Measurements from ENCODE around the gene TFDP2.
A peak's percentile ranks its signal among the peaks of the same experiment; 100 is the strongest.

TFDP2 gene

DNA sequence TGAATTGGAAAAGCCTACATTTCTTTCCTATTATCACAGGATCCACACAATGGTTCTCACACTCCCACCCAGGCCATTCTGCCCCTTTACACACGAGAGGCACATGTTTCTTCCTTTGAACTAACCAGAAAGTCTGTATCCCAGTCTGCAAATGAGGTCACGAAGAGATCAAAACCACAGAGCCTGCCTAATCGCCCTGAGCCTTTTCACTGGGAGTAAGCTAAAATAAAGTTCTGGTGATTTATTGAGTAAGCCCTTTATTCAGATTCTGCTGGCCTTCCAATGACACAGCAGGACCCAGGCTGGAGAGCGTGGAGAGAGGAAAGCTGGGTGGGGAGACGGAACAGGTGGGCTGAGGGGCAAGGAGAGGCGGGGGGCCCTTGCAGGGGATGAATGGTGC is 194.2 kb downstream of the TFDP2 start:
- in situ Hi-C loops (cut with HindIII; ENCODE audit: low pct_unique_long_range_greater_than_20kb, low sequenced_read_pairs): no loop called here
- DNase-seq (ENCODE audit: low read depth in 1 of 2, low spot score in 1 of 2): no peak
- no peak for TF ChIP-seq JUND (IDR thresholded peaks at IDR 0.05; ENCODE audit: low read depth)

DNA sequence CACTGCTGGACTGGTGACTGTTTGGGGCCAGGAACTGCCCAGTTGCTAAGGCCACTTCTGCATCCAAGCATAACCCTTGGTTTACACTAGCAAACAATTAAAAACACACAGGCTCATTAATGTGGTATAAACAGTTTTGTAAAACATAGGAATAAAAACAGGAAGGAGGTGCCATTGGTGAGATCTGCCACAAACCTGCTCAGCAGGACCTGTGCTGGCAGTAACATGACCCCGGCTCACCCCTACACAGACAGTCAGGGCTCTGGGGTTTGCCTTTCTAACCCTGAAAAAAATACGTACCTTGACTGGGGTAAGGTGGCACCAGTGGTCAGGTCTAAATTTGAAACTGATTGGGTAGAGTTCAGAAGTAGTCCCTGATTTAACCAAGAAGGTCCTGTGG is 196.7 kb downstream of the TFDP2 start:
- DNase-seq (ENCODE audit: low read depth in 1 of 2, low spot score in 1 of 2): no peak
- in situ Hi-C loops (cut with HindIII; ENCODE audit: low pct_unique_long_range_greater_than_20kb, low sequenced_read_pairs): no loop called here
- no peak for TF ChIP-seq JUND (IDR thresholded peaks at IDR 0.05; ENCODE audit: low read depth)

DNA sequence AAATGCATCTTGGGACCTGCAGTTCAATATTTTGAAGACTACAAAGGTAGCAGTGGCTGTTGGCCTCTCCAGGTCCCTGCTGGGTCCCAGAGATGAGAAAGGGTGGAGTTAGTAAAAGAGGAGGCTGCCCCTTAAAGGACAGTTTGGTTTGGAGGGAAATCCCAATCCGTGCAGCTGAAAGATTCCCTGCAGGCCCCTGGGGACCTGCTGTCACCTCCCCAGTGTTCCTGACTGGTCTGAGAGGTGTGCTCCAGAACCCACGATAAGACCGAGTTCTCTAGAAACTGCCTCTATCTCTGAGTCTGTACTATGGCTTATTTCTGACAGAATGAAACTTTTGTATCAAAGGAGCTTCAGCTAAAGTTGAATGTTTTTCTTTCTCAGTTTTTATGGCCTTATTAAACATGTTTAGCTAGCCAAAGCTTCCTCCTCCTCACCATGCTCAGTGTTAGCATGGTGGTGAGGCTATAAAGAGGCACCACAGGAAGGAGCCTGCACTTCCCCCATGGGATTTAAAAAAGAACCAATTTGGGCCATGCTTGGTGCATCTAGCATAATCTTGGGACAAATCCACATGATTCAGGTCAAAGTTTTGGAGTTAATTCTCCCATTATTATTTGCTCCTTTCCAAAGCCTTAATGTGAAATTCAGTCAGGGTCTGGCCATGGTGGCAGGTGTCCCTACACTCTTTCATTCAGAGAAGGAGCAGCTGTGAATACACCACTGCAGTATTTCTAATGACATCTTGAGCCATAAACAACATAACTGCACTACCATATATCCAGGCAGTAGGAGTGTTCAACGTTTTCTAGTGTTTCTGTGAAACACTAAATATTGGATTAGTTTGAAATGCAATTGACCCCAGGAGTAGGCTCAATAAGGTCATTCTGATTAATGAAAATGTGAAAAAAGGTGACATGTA is 198.5 kb downstream of the TFDP2 start:
- DNase-seq (ENCODE audit: low read depth in 1 of 2, low spot score in 1 of 2): no peak
- in situ Hi-C loops (cut with HindIII; ENCODE audit: low pct_unique_long_range_greater_than_20kb, low sequenced_read_pairs): no loop called here
- TF ChIP-seq JUND (IDR thresholded peaks at IDR 0.05; ENCODE audit: low read depth): no peak

DNA sequence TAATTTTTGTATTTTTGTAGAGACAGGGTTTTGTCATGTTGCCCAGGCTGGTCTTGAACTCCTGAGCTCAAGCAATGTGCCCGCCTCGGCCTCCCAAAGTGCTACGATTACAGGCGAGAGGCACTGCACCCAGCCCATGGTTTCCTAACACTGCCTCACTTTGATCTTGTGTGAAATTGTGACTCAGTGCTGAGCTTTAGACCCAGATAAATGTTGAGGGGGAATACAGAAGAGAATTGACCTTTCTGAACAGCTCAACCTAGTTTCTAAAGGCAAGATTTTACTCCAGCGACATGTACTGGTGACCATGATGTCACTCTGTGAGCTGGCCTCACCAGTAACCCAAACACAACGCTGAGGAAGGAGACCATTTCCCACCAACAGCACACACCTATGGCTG is 199.4 kb downstream of the TFDP2 start:
- DNase-seq (ENCODE audit: low read depth in 1 of 2, low spot score in 1 of 2): no peak
- TF ChIP-seq JUND (IDR thresholded peaks at IDR 0.05; ENCODE audit: low read depth): no peak
- in situ Hi-C loops (cut with HindIII; ENCODE audit: low pct_unique_long_range_greater_than_20kb, low sequenced_read_pairs): no loop called here

DNA sequence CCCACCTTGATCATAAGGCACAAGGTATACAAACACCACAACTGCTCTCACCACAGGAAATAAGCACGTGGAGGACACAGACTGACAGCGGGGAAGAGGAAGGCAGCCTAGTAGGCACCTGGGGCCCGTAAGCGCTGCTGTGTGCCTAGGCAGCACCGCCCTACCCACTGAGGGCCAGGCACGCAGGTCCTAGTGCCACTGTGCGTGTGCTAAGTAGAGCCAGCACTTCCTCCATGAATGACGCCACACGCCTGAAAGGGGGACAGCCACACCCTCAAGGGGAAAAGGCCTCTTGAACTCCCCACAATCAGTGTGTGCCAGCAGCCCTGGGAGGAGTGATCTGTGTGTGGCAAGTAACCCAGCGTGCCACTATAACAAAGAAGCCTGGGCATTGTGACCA is 199.9 kb downstream of the TFDP2 start:
- DNase-seq (ENCODE audit: low read depth in 1 of 2, low spot score in 1 of 2): no peak
- in situ Hi-C loops (cut with HindIII; ENCODE audit: low pct_unique_long_range_greater_than_20kb, low sequenced_read_pairs): no loop called here

DNA sequence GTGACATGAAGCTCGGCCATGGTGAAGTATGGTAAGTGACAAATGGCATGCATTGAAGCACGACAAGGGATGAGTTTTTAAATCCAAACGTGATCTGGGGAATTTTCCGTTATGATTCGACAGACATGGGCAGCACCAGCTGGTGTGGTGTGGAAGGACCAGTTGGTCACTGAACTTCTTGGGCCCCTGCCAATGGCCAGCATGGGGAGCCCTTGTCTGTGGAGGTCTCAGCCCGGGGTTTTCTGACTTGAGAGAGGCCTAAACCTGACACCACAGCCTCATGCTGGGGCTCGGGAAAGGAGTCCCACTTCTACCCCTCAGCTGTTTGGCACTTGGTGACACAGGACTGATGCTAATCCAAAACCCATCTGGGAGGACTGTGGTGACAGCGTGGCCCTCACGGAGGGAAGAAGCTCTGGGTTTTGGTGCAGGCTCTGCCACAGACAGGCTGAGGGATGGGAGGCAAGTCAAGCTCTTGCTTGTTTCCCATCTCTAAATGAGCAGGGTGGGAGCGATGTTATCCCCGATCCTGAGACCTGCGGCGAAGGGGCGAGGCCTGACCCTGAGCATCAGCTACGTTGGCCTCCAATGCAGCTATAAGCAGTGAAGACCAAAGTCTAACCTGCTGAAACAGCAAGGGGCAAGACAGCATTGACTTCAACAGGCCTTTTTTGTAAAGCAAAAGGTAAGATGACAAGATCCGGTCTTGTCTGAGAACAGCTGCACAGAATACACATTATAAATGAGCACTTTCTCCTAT is 203.4 kb downstream of the TFDP2 start:
- TF ChIP-seq JUND (IDR thresholded peaks at IDR 0.05; ENCODE audit: low read depth): no peak
- in situ Hi-C loops (cut with HindIII; ENCODE audit: low pct_unique_long_range_greater_than_20kb, low sequenced_read_pairs): no loop called here
- DNase-seq (ENCODE audit: low read depth in 1 of 2, low spot score in 1 of 2): no peak

More for the DNA sequence above, 199.9 kb downstream of the TFDP2 start:
- no peak for TF ChIP-seq JUND (IDR thresholded peaks at IDR 0.05; ENCODE audit: low read depth)

DNA sequence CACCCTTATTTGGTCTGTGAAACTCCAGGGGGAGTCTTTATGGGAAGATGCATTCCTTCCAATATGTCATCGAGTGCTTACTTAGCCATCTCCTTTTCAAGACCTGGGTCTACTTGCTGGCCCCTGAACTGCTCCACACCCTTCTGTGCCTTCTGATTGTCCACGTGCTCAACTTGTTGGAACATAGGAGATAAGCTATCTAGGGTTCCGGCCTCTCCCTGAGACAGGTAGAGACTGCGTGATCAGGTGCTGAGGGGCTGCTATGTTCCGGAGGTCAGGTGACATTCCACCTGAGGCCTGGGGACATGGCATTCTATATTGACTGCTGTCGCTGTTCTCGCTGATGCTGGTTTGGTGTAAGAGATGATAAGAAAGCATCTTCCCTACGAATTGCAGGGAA is 207.3 kb downstream of the TFDP2 start:
- no peak for DNase-seq (ENCODE audit: low read depth in 1 of 2, low spot score in 1 of 2)
- in situ Hi-C loops (cut with HindIII; ENCODE audit: low pct_unique_long_range_greater_than_20kb, low sequenced_read_pairs): no loop called here

DNA sequence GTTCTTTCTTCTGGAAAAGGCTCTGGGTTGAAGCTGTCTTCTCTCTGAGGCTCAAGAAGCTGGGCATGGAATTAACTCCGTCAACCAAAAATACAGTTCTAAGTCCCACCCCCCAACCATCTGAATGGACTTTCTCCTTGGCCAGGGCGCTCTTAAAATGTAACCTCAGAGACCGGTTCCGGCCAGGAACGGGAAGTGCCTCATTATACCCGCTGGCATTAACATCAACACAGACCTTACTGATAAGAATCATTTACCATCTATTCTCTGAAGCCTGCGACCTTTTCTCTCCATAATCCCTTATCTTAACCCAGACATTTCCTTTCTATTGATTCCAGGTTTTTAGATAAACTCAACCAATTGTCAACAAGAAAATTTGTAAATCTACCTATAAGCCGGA is 208.3 kb downstream of the TFDP2 start:
- DNase-seq (ENCODE audit: low read depth in 1 of 2, low spot score in 1 of 2): no peak
- no peak for TF ChIP-seq JUND (IDR thresholded peaks at IDR 0.05; ENCODE audit: low read depth)
- in situ Hi-C loops (cut with HindIII; ENCODE audit: low pct_unique_long_range_greater_than_20kb, low sequenced_read_pairs): no loop called here

More for the DNA sequence above, 207.3 kb downstream of the TFDP2 start:
- TF ChIP-seq JUND (IDR thresholded peaks at IDR 0.05; ENCODE audit: low read depth): no peak

DNA sequence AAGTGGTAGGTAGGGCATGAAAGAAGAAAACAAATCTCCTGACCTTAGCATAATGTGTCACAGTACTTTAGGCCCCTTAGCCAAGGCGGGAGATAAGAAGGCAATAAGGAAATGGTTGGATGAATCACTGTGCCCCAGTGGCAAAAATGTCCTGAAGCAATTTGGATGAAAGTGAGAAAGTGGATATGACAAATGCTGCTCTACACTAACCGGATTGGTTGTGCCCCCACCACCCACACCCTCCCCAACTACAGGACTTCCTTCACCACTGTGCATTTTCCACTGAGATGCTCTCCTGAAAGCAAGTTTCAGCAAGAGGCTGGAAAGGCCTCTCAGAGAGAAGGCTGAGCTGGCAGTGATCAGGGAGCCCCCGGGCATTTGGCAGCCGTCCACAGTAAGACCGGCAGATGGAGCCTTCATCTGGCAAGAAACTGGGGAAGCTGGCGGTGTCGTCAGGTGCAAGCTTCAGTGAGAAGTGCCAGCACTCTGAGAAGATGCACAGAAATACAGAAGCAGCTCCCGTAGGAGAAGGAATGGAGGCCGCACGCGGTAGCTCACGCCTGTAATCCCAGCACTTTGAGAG is 209.1 kb downstream of the TFDP2 start:
- TF ChIP-seq JUND (IDR thresholded peaks at IDR 0.05; ENCODE audit: low read depth): no peak
- peak; percentile 41 to 74 for DNase-seq (ENCODE audit: low read depth in 1 of 2, low spot score in 1 of 2)
- in situ Hi-C loops (cut with HindIII; ENCODE audit: low pct_unique_long_range_greater_than_20kb, low sequenced_read_pairs): no loop called here

DNA sequence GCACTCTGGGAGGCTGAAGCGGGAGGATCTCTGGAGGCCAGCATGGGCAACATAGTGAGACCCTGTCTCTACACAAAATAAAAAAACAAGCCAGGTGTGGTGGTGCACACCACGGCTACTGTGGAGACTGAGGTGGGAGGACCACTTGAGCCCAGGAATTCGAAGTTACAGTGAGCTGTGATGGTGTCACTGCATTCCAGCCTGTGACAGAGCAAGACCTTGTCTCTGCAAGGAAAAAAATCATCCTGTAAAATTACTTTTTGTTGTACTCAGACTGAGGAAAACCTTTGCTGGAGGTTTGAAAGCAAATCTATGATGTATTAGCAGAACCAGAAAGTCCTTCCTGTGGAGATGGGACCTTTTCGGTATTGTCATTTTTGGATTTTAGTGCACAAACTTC is 209.6 kb downstream of the TFDP2 start:
- TF ChIP-seq JUND (IDR thresholded peaks at IDR 0.05; ENCODE audit: low read depth): no peak
- in situ Hi-C loops (cut with HindIII; ENCODE audit: low pct_unique_long_range_greater_than_20kb, low sequenced_read_pairs): no loop called here
- no peak for DNase-seq (ENCODE audit: low read depth in 1 of 2, low spot score in 1 of 2)

DNA sequence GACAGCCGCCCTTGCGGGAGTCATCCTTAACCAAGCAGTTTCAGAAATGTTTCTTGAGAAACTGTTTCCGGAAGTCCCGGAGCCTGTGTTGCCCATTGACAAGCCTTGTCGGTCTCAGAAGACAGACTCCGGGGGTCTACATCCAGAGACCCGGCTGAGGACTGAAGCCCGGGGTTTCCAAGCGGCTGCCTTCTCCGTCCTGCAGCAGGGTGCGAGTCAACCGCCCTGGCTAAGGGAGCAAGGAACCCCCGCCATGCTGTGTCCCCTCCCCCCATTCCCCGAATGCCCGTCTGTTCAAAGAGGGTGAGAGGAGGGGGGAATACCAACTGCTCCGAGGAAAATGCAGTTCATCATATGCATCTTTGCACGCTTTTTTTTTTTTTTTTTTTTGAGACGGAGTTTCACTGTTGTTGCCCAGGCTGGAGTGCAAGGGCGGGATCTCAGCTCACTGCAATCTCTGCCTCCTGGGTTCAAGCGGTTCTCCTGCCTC is 211.3 kb downstream of the TFDP2 start:
- in situ Hi-C loops (cut with HindIII; ENCODE audit: low pct_unique_long_range_greater_than_20kb, low sequenced_read_pairs): no loop called here
- no peak for DNase-seq (ENCODE audit: low read depth in 1 of 2, low spot score in 1 of 2)
- TF ChIP-seq JUND (IDR thresholded peaks at IDR 0.05; ENCODE audit: low read depth): no peak

DNA sequence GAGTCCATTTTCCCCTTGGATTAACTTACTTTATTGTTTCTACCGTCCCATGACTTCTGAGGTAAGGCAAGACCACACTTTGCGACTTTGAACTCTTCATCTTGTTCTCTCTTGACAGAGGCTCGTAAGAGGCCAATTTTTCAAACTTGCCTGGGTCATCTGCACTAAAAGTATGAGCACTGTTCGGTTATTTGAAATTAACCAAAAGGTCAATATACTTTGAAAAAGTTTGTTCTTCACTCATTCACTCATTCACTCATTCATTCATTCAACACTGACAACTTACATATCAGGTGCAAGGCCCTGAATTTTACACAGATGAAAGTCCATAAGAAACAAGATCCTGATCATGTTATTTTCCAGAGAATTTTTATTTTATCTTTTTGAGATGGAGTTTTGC is 215.0 kb downstream of the TFDP2 start:
- TF ChIP-seq JUND (IDR thresholded peaks at IDR 0.05; ENCODE audit: low read depth): no peak
- in situ Hi-C loops (cut with HindIII; ENCODE audit: low pct_unique_long_range_greater_than_20kb, low sequenced_read_pairs): no loop called here
- no peak for DNase-seq (ENCODE audit: low read depth in 1 of 2, low spot score in 1 of 2)

Measured in T47D (cell line).